Keratinocyte (primary cell): Measurements from ENCODE around the gene SOS1. TPM values are rescaled to one million over a fixed set of nuclear protein-coding genes. Genes with fewer than 3 reads are reported as not detected.
"Not testable (repeated sequence)": the region's sequence is repeated elsewhere in the genome, so short reads cannot be mapped to it uniquely, and the experiment has no call there.

Source experiments
- DNase-seq: peaks from one replicate; pipeline ENCODE4 v3.0.0-alpha.2; 2011; ENCODE audit warnings: low read depth, missing footprints, low spot score
- FAIRE-seq: peaks from 2 replicates; lab custom pipeline; 2011; peaks lifted over from hg19 to GRCh38; lab: Jason Lieb, UNC
- H2AFZ ChIP-seq: 2 replicates; pipeline ENCODE4 v1.6.0; 2012; ENCODE audit warnings: low read length, control low read depth, inconsistent platforms; ENCODE audit not compliant: control insufficient read depth
- H3K27ac ChIP-seq: 2 replicates; pipeline ENCODE4 v1.5.1; 2011; ENCODE audit warnings: low read length; ENCODE audit not compliant: control insufficient read depth, insufficient read depth
- H3K27me3 ChIP-seq: 3 replicates; pipeline ENCODE4 v1.6.0; 2011; ENCODE audit warnings: low read length; ENCODE audit not compliant: control insufficient read depth, insufficient read depth; ENCODE audit errors: extremely low read depth
- H3K36me3 ChIP-seq, 2 experiments: 2 replicates in 1 of 2; 3 replicates in 1 of 2; pipeline ENCODE4 v1.5.1; 2011; ENCODE audit warnings: low read length in 2 of 2, mild to moderate bottlenecking in 1 of 2; ENCODE audit not compliant: control insufficient read depth in 2 of 2, insufficient read depth in 2 of 2; ENCODE audit errors: extremely low read depth in 1 of 2
- H3K4me1 ChIP-seq: 3 replicates; pipeline ENCODE4 v1.5.1; 2011; ENCODE audit warnings: low read length; ENCODE audit not compliant: control insufficient read depth, insufficient read depth; ENCODE audit errors: extremely low read depth
- H3K4me2 ChIP-seq: 3 replicates; pipeline ENCODE4 v1.6.0; 2011; ENCODE audit warnings: low read depth, low read length; ENCODE audit not compliant: control insufficient read depth, insufficient read depth; ENCODE audit errors: extremely low read depth
- H3K4me3 ChIP-seq, 3 experiments: fragments of 200-600 bp in 1 of 3; sonication (generic) in 1 of 3; 2 replicates in 2 of 3; 3 replicates in 1 of 3; pipeline ENCODE4 v1.5.1; 2011 to 2016; ENCODE audit warnings: low read length in 3 of 3, mild to moderate bottlenecking in 3 of 3, control low read depth in 2 of 3, inconsistent platforms in 1 of 3, low read depth in 1 of 3, mixed read lengths in 1 of 3, mixed run types in 1 of 3, moderate library complexity in 1 of 3; ENCODE audit not compliant: control insufficient read depth in 2 of 3, insufficient read depth in 2 of 3; ENCODE audit errors: extremely low read depth in 1 of 3
- H3K79me2 ChIP-seq: 2 replicates; pipeline ENCODE4 v1.6.0; 2012; ENCODE audit warnings: low read length; ENCODE audit not compliant: control insufficient read depth, insufficient read depth
- H3K9ac ChIP-seq: 3 replicates; pipeline ENCODE4 v1.6.0; 2011; ENCODE audit warnings: low read length; ENCODE audit not compliant: control insufficient read depth, insufficient read depth; ENCODE audit errors: extremely low read depth
- H3K9me1 ChIP-seq: 3 replicates; pipeline ENCODE4 v1.6.0; 2011; ENCODE audit warnings: low read length; ENCODE audit not compliant: control insufficient read depth, insufficient read depth; ENCODE audit errors: extremely low read depth
- H3K9me3 ChIP-seq: 2 replicates; pipeline ENCODE4 v1.5.1; 2012; ENCODE audit warnings: low read depth, low read length; ENCODE audit not compliant: control insufficient read depth
- H4K20me1 ChIP-seq: 3 replicates; pipeline ENCODE4 v1.6.0; 2011; ENCODE audit warnings: low read length; ENCODE audit not compliant: control insufficient read depth, insufficient read depth; ENCODE audit errors: extremely low read depth
- EZH2 ChIP-seq: IDR thresholded peaks from one replicate; pipeline ENCODE4 v1.6.1; 2012; ENCODE audit warnings: inconsistent platforms, mild to moderate bottlenecking, low read length, moderate library complexity
- dilution Hi-C: fragments of 300-500 bp; cut with MboI; formaldehyde crosslinking; loops from one replicate; pipeline ENCODE4 v1.7.0; 2020; ENCODE audit warnings: low sequenced_read_pairs; ENCODE audit not compliant: extremely low pct_ligation_motif_present
- polyA plus RNA-seq, 5 experiments: library from polyadenylated mRNA; depleted of rRNA in 3 of 5; stranded (reverse) in 3 of 5; stranded (forward) in 1 of 5; unstranded in 1 of 5; fragments of >200 nt; gene quantifications; 1 replicate in 1 of 5; 2 replicates in 3 of 5; 3 replicates in 1 of 5; pipeline versions ENCODE4 v1.2.1 to v1.2.3, GENCODE V29; 2011 to 2012; ENCODE audit warnings: missing spikeins in 2 of 5, low read depth in 1 of 5, low replicate concordance in 1 of 5
- TF ChIP-seq, protein P1 (sequence below), 3 experiments: IDR thresholded peaks in 1 of 3; conservative IDR thresholded peaks in 1 of 3; optimal IDR thresholded peaks in 1 of 3; 2 replicates in 2 of 3; 3 replicates in 1 of 3; pipeline versions ENCODE3 to v1.5.1; 2011; ENCODE audit warnings: low read length in 3 of 3, mild to moderate bottlenecking in 3 of 3, moderate library complexity in 2 of 3, control low read depth in 1 of 3, inconsistent platforms in 1 of 3; ENCODE audit not compliant: insufficient read depth in 2 of 3; ENCODE audit errors: extremely low read depth in 1 of 3

Gene SOS1
- polyA plus RNA-seq, 1 donor (not counting 4 experiments of a cell fraction or from before 2014, with no cell fraction given) = 21.5 TPM

DNA sequence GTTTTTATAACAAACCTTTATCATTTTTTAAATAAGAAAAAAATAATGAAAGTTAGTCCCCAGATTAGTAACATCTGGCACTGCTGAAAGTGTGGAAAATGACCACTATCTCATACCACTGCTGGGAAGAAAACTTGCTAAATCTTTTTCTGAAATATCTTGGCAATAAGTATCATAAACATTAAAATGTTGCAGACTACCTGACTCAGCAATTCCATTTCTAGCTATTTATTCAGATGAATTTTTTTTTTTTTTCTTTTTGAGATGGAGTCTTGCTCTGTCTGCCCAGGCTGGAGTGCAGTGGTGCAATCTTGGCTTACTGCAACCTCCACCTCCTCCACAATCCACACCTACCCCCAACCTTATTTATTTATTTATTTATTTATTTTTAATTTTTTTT lies 35.3 kb upstream of the SOS1 start:
- Histone ChIP-seq H3K27me3 (no peaks in the 10 kb centered on the region), H3K36me3 (no peaks in the 10 kb centered on the region), H2AFZ (no peak overlapping the region), H3K27ac (no peak overlapping the region), H3K9me3 (no peaks in the 10 kb centered on the region), H3K4me2 (no peak overlapping the region), H3K9me1 (no peaks in the 10 kb centered on the region), H3K4me3 (no peak overlapping the region), H4K20me1 (no peaks in the 10 kb centered on the region), H3K9ac (no peak overlapping the region), H3K79me2 (no peaks in the 10 kb centered on the region), H3K4me1 (no peaks in the 10 kb centered on the region)
- dilution Hi-C loops = no loop called here
- FAIRE-seq (no peak), DNase-seq (no peak)
- TF ChIP-seq, protein P1, sequence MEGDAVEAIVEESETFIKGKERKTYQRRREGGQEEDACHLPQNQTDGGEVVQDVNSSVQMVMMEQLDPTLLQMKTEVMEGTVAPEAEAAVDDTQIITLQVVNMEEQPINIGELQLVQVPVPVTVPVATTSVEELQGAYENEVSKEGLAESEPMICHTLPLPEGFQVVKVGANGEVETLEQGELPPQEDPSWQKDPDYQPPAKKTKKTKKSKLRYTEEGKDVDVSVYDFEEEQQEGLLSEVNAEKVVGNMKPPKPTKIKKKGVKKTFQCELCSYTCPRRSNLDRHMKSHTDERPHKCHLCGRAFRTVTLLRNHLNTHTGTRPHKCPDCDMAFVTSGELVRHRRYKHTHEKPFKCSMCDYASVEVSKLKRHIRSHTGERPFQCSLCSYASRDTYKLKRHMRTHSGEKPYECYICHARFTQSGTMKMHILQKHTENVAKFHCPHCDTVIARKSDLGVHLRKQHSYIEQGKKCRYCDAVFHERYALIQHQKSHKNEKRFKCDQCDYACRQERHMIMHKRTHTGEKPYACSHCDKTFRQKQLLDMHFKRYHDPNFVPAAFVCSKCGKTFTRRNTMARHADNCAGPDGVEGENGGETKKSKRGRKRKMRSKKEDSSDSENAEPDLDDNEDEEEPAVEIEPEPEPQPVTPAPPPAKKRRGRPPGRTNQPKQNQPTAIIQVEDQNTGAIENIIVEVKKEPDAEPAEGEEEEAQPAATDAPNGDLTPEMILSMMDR (optimal IDR thresholded peaks at IDR 0.05 in 1 of 3, IDR thresholded peaks at IDR 0.05 in 1 of 3, conservative IDR thresholded peaks at IDR 0.05 in 1 of 3; ENCODE audit: extremely low read depth in 1 of 3, insufficient read depth in 2 of 3, low read length in 3 of 3) = no peak
- TF ChIP-seq EZH2 = no peak

DNA sequence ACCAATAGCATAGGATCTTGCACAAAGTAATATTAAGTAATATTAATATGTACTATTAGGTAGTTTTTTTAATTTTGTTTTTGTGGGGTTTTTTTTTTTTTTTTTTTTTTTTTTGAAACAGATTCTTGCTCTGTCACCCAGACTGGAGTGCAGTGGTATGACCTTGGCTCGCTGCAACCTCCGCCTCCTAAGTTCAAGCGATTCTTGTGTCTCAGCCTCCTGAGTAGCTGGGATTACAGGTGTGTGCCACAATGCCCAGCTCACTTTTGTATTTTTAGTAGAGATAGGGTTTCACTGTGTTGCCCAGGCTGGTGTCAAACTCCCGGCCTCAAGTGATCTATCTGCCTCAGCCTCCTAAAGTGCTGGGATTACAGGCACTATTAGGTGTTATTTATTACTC lies 34.7 kb upstream of the SOS1 start:
- H4K20me1 ChIP-seq, H3K27ac ChIP-seq, H3K4me3 ChIP-seq, H3K79me2 ChIP-seq, H3K4me2 ChIP-seq, dilution Hi-C loops, H3K4me1 ChIP-seq, H3K27me3 ChIP-seq, H2AFZ ChIP-seq, H3K9me3 ChIP-seq, H3K9ac ChIP-seq, H3K36me3 ChIP-seq, DNase-seq, H3K9me1 ChIP-seq, FAIRE-seq: not testable (repeated sequence)

DNA sequence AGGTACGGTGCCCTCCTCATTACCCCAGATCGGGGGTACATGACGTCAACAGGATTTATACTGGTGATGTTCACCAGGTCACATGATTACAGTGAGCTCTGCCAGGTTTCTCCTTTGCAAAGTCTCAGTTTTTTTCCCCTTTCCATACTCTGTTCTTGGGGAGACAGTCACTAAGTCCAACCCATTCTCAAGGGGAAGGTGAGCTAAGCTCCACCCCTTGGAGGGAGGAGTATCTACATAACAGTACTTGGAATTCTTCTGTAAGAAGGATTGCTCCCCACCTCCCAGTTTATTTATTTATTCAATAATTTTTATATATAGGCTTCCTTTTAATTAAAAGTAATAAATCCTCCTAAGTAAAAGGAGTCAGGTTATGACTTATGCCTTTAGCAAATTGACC lies 34.1 kb upstream of the SOS1 start:
- no peaks in the 10 kb centered on the region for H3K79me2 ChIP-seq
- H2AFZ ChIP-seq = no peak overlapping the region
- H3K27ac ChIP-seq = no peak overlapping the region
- dilution Hi-C loops = no loop called here
- FAIRE-seq (no peak), DNase-seq (no peak)
- no peaks in the 10 kb centered on the region for H3K9me1 ChIP-seq
- H3K4me1 ChIP-seq = no peaks in the 10 kb centered on the region
- H3K27me3 ChIP-seq = no peaks in the 10 kb centered on the region
- TF ChIP-seq, protein P1 (optimal IDR thresholded peaks at IDR 0.05 in 1 of 3, IDR thresholded peaks at IDR 0.05 in 1 of 3, conservative IDR thresholded peaks at IDR 0.05 in 1 of 3; ENCODE audit: extremely low read depth in 1 of 3, insufficient read depth in 2 of 3, low read length in 3 of 3) = no peak
- no peak for TF ChIP-seq EZH2
- H3K4me3 ChIP-seq = no peak overlapping the region
- no peaks in the 10 kb centered on the region for H4K20me1 ChIP-seq
- H3K4me2 ChIP-seq = no peak overlapping the region
- H3K9me3 ChIP-seq = no peaks in the 10 kb centered on the region
- H3K36me3 ChIP-seq = no peaks in the 10 kb centered on the region
- no peak overlapping the region for H3K9ac ChIP-seq
